NCI-H1930 (cell line): Measurements from ENCODE around the gene PRSS1.
"Not testable (repeated sequence)": the region's sequence is repeated elsewhere in the genome, so short reads cannot be mapped to it uniquely, and the experiment has no call there.

Experiments used
- DNase-seq, 2 experiments: peaks; one replicate each; lab custom pipeline; 2025; lab: John Stamatoyannopoulos, UW

Gene PRSS1

DNA sequence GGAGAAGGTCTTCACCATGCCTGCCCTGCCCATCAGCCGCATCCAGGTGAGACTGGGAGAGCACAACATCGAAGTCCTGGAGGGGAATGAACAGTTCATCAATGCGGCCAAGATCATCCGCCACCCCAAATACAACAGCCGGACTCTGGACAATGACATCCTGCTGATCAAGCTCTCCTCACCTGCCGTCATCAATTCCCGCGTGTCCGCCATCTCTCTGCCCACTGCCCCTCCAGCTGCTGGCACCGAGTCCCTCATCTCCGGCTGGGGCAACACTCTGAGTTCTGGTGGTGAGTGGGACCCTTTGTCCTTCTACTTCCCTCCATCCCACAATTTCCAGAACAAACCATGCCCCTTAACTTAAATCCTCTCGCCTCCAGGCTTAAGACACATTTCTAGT lies 24.0 kb downstream of the PRSS1 start:
- DNase-seq = no peak

DNA sequence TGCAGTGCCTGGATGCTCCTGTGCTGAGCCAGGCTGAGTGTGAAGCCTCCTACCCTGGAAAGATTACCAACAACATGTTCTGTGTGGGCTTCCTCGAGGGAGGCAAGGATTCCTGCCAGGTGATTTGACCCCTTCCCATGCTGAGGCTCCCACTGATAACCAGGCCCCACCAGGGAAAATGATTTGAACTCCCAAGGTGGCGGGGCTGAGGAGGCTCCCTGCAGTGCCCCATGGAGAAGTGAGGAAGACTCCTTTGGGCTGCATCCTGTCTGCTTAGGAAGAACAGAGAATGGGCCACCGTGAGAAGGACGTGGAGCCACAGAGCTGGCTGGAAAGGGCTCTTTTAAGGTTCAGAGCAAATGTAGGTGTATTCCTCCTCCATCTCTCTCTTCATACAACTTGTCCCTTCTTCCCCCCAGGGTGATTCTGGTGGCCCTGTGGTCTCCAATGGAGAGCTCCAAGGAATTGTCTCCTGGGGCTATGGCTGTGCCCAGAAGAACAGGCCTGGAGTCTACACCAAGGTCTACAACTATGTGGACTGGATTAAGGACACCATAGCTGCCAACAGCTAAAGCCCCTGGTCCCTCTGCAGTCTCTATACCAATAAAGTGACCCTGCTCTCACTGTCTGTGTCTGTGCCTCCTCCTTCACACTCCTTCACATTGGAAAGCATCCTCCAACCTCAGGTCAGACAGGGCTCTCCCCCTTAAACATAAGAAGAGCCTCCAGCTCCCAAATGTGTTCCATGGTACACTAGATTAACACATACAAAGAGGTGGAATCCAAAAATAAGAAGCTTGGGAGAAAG lies 24.9 kb downstream of the PRSS1 start:
- DNase-seq = no peak

GRCh38 chr7:142774826-142775225 lies 25.6 kb downstream of the PRSS1 start:
- no peak for DNase-seq

DNA sequence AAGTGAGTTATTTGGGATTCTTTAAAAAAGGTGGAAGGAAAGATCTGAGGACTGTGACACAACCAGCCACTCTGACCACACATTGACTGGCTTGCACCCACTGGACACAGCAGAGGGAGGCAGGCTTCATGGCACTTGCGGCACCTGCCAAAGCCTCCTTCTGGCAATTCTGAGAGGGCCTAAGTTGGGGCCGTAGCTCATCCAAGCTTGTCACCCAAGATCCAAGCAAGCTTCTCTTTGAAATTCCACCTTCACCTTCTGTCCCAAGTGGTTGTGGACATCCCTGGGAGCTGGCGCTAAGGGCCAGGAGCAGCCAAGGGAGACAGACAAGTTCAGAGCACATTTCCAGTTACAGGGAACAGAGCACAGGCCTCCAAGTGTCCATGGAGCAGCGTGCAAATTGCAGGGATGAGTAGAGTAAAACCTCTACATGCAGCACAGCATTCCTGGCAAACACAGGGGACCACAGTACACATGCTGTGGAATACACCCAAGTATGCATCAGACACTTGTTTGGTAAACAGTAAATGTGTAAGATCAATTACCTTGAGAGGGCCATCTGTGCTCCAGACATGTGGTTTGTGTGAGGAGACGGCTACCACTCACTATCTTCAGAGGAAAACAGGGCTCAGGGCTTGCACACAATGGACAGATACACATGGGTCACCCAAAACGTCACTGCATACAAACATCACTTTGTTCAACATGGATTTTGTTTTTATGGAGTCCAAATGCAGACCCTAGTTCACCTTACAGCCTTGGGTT lies 26.3 kb downstream of the PRSS1 start:
- DNase-seq = not testable (repeated sequence)

GRCh38 chr7:142776206-142776844 lies 27.1 kb downstream of the PRSS1 start:
- no peak for DNase-seq

- DNase-seq = not testable (repeated sequence)
These were observed 27.6 kb downstream of the PRSS1 start for GRCh38 chr7:142776845-142777225.

DNA sequence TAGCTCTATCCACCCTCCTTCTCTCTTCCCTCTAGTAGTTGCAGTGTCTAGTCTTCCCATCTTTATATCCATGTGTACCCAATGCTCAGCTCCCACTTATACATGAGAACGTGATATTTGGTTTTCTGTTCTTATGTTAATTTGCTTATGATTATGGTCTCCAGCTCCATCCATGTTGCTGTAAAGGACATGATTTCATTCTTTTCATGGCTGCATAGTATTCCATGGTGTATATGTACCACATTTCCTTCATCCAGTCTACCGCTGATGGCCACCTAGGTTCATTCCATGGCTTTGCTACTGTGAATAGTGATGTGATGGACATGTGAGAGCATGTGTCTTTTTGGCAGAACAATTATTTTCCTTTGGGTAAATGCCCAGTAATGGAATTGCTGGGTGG lies 28.0 kb downstream of the PRSS1 start:
- DNase-seq = no peak

DNA sequence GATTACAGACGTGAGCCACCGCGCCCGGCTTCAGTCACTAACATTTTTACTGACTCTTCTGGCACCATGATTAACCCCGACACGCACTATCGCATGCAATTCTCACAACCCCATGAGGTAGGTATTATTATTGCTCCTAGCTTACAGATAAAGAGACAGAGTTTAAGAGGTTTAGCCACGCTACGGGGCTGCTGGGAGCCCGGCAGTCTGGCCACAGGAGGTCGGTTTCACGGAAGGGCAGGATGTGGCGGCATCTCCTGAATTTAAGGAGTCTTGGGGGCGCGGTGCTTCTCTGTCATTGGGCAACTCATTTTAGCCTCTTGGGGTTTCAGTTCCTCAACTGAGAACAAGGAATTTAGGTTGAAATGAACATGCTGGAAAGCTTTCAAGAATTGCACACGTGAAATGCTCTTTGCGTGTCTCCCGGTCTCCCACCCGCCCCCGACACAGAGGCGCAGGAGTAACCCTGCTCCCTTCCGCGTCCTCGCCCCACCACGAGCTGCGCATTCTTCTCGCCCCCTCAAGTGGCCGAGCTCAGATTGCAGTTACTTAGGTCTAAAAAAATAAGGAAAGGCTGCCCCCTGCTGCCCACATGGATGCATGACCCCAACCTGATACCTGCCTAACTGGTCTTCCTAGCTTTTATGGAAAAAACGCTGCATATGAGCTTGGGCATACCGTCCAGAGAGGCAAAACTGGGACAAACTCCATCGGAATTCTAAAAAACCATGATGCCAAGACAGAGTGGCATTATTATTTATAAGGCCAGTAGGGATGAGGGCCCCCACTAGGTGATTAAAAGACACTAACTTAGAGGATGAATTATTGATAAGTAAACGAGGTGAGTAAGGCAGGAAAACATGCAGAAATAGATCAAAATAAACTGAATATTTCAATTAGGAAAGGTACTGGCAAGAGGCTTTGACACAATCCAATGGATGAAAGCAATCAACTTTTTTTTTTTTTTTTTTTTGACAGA lies 33.9 kb downstream of the PRSS1 start:
- peak; percentile 87 to 90 for DNase-seq

- no peak for DNase-seq
These were observed 34.8 kb downstream of the PRSS1 start for GRCh38 chr7:142784096-142784495.

GRCh38 chr7:142784716-142785115 lies 35.4 kb downstream of the PRSS1 start:
- DNase-seq = no peak

GRCh38 chr7:142785841-142786250 lies 36.6 kb downstream of the PRSS1 start:
- DNase-seq = no peak

- DNase-seq = no peak
These were observed 37.9 kb downstream of the PRSS1 start for GRCh38 chr7:142787034-142787768.

DNA sequence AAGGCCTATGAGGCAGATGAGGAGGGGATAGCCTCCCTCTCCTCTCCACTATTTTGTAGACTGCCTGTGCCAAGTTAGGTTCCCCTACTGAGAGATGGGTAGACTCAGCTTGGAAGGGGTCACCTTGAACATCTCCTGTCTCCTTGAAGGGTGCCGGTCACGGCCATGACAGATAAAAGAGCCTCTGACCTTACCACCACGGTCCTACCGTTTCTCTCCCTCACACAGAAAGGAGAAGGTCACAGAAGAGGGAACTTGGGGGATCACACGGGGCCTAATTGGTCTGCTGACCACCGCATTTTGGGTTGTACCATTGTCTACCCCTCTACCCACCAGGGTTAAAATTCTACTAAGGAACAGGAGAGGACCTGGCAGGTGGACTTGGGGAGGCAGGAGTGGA lies 38.5 kb downstream of the PRSS1 start:
- no peak for DNase-seq

DNA sequence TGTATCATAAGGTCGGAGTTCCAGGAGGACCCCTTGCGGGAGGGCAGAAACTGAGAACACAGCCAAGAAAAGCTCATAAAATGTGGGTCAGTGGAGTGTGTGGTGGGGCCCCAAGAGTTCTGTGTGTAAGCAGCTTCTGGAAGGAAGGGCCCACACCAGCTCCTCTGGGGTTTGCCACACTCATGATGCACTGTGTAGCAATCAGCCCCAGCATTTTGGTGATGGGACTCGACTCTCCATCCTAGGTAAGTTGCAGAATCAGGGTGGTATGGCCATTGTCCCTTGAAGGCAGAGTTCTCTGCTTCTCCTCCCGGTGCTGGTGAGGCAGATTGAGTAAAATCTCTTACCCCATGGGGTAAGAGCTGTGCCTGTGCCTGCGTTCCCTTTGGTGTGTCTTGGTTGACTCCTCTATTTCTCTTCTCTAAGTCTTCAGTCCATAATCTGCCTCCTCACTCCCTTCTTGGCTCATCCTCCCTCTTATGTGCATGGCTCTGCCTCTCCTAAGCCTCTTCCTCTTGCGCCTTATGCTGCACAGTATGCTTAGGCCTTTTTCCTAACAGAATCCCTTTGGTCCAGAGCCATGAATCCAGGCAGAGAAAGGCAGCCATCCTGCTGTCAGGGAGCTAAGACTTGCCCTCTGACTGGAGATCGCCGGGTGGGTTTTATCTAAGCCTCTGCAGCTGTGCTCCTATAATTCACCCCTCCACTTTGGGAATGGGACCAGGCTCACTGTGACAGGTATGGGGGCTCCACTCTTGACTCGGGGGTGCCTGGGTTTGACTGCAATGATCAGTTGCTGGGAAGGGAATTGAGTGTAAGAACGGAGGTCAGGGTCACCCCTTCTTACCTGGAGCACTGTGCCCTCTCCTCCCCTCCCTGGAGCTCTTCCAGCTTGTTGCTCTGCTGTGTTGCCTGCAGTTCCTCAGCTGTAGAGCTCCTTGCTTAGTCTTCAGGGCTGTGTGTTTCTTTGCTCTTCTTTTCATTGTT lies 39.3 kb downstream of the PRSS1 start:
- DNase-seq = no peak

- no peak for DNase-seq
These were observed 40.2 kb downstream of the PRSS1 start for GRCh38 chr7:142789441-142789840.

GRCh38 chr7:142790056-142790455 lies 40.8 kb downstream of the PRSS1 start:
- DNase-seq = no peak

DNA sequence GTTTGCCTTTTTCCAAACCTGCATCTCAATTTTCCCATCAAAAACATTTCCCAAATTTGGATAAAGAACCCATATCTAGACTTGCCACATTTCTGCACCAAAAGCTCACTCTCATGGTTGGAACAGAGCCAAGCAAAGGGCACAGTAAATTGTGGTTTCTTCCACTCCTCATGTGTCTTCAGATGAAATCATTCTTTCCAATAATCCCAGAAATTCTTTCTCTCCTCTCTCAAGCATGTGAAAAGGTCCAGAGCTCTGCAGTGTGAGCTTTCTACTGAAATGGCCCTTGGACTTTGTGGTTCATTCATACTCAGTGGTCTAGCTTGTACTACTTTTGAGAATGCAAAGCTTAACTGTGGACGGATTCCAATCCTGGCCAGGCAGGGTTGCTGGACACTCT lies 41.3 kb downstream of the PRSS1 start:
- DNase-seq = no peak

- no peak for DNase-seq
These were observed 42.2 kb downstream of the PRSS1 start for GRCh38 chr7:142791502-142791901.

DNA sequence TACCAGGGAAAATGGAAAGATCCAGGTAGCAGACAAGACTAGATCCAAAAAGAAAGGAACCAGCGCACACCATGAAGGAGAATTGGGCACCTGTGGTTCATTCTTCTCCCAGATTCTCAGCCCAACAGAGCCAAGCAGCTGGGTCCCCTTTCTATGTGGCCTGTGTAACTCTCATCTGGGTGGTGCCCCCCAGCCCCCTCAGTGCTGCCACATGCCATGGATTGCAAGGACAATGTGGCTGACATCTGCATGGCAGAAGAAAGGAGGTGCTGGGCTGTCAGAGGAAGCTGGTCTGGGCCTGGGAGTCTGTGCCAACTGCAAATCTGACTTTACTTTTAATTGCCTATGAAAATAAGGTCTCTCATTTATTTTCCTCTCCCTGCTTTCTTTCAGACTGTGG lies 42.9 kb downstream of the PRSS1 start:
- no peak for DNase-seq

GRCh38 chr7:142792593-142792992 lies 43.3 kb downstream of the PRSS1 start:
- no peak for DNase-seq
